Activated CD8-positive, alpha-beta T cell treated with anti-CD3 and anti-CD28 coated beads, Interleukin-2, amount 10 ng/mL, durations not matched to agents 7 days and 5 days (primary cell): ENCODE results near the gene GUCY1A2. TPM values are rescaled to one million over a fixed set of nuclear protein-coding genes. Genes with fewer than 3 reads are reported as not detected.

Experiments used
- ATAC-seq: fragments of 150-1000 bp; cut with Tn5 transposase; one replicate; pipeline ENCODE4 v1.10.0; 2021; ENCODE audit warnings: moderate library complexity
- CTCF ChIA-PET: fragments of 350-600 bp; sonication (Branson Sonifier 250); formaldehyde crosslinking; loops from one replicate; lab custom pipeline; 2021; ENCODE audit warnings: antibody characterized with exemption; lab: Charles Lee
- POLR2A ChIA-PET: fragments of 350-600 bp; sonication (Branson Sonifier 250); formaldehyde crosslinking; loops from one replicate; lab custom pipeline; 2021; ENCODE audit warnings: antibody characterized with exemption; lab: Charles Lee
- DNase-seq: peaks from one replicate; pipeline ENCODE4 v3.0.0-alpha.2; 2020
- H3K27ac Mint-ChIP-seq: one replicate; pipeline ENCODE4 v1.8.0; 2021; ENCODE audit warnings: mild to moderate bottlenecking, mixed read lengths
- H3K27me3 Mint-ChIP-seq: one replicate; pipeline ENCODE4 v1.8.0; 2021; ENCODE audit warnings: low read depth, mixed read lengths
- H3K36me3 Mint-ChIP-seq: one replicate; pipeline ENCODE4 v1.8.0; 2021; ENCODE audit warnings: low read depth, mixed read lengths
- H3K4me1 Mint-ChIP-seq: one replicate; pipeline ENCODE4 v1.8.0; 2021; ENCODE audit warnings: low read depth, mixed read lengths
- H3K4me3 Mint-ChIP-seq: one replicate; pipeline ENCODE4 v1.8.0; 2021; ENCODE audit warnings: mild to moderate bottlenecking, mixed read lengths
- H3K9me3 Mint-ChIP-seq: one replicate; pipeline ENCODE4 v1.8.0; 2022; ENCODE audit warnings: mixed read lengths; ENCODE audit not compliant: insufficient read depth
- total RNA-seq, 2 experiments: library from RNA; stranded (reverse); gene quantifications; one replicate each; pipeline ENCODE4 v1.2.3, GENCODE V29; 2021

Gene GUCY1A2
- total RNA-seq, 2 experiments from 2014 or later: not detected

DNA sequence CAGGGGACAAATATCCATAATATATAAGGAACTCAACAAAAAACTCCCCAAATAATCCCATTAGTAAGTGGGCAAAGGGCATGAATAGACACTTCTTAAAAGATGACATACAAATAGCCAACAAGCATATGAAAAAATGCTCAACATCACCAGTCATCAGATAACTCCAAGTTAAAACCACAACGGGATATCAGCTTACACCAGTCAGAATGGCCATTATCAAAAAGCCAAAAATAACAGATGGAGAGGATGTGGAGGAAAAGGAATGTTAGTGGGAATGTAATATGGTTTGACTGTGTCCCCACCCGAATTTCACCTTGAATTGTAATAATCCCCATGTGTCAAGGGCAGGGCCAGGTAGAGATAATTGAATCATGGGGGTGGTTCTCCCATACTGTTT is 350.1 kb downstream of the GUCY1A2 start:
- ChIA-PET CTCF (no interaction called here), POLR2A (no interaction called here)

GRCh38 chr11:106656646-106657045 is 361.6 kb downstream of the GUCY1A2 start:
- Mint-ChIP-seq H3K9me3 (peaks cover 2% of the 10 kb centered on the region), H3K4me1 (no peaks in the 10 kb centered on the region), H3K27ac (no peak overlapping the region), H3K36me3 (no peaks in the 10 kb centered on the region), H3K27me3 (no peaks in the 10 kb centered on the region), H3K4me3 (no peak overlapping the region)
- ATAC-seq (no peak), DNase-seq (no peak)
- ChIA-PET CTCF (no interaction called here), POLR2A (no interaction called here)

More for the DNA sequence above, 350.1 kb downstream of the GUCY1A2 start:
- peaks cover 2% of the 10 kb centered on the region for H3K9me3 Mint-ChIP-seq
- H3K4me1 Mint-ChIP-seq: no peaks in the 10 kb centered on the region
- H3K27me3 Mint-ChIP-seq: no peaks in the 10 kb centered on the region
- H3K27ac Mint-ChIP-seq: no peak overlapping the region
- no peaks in the 10 kb centered on the region for H3K36me3 Mint-ChIP-seq
- no peak for DNase-seq
- no peak for ATAC-seq
- H3K4me3 Mint-ChIP-seq: no peak overlapping the region

GRCh38 chr11:106644824-106645223 is 373.5 kb downstream of the GUCY1A2 start:
- H3K4me3 Mint-ChIP-seq: no peak overlapping the region
- H3K4me1 Mint-ChIP-seq: no peaks in the 10 kb centered on the region
- ATAC-seq: no peak
- no peak for DNase-seq
- no peak overlapping the region for H3K27ac Mint-ChIP-seq
- peaks cover 3% of the 10 kb centered on the region for H3K9me3 Mint-ChIP-seq
- ChIA-PET POLR2A (no interaction called here), CTCF (no interaction called here)
- no peaks in the 10 kb centered on the region for H3K27me3 Mint-ChIP-seq
- no peaks in the 10 kb centered on the region for H3K36me3 Mint-ChIP-seq

GRCh38 chr11:106642331-106642730 is 375.9 kb downstream of the GUCY1A2 start:
- ChIA-PET CTCF (no interaction called here), POLR2A (no interaction called here)
- ATAC-seq (no peak), DNase-seq (no peak)
- Mint-ChIP-seq H3K9me3 (peaks cover 4% of the 10 kb centered on the region), H3K27ac (no peak overlapping the region), H3K4me3 (no peak overlapping the region), H3K4me1 (no peaks in the 10 kb centered on the region), H3K36me3 (no peaks in the 10 kb centered on the region), H3K27me3 (no peaks in the 10 kb centered on the region)

DNA sequence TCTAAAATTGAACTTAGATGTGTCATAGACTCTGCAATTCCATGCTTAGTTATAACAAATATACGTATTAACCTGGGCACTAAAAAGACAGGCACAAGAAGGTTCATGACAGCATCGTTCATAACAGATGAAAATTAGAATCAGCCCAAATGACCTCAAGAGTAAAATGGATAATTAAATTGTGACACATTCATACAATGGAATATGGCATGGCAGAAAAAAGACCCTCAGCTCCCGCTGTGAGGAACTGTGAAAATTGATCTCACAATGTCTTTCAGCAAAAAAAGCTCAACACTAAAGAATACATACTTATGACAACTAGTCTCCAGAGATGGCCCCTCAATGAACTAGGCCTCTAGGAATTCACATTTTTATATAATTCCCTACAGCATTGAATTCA is 386.0 kb downstream of the GUCY1A2 start:
- ATAC-seq (no peak), DNase-seq (no peak)
- H3K4me3 Mint-ChIP-seq: no peak overlapping the region
- no peaks in the 10 kb centered on the region for H3K36me3 Mint-ChIP-seq
- H3K4me1 Mint-ChIP-seq: no peaks in the 10 kb centered on the region
- H3K27ac Mint-ChIP-seq: no peak overlapping the region
- H3K9me3 Mint-ChIP-seq: no peaks in the 10 kb centered on the region
- POLR2A ChIA-PET: no interaction called here
- H3K27me3 Mint-ChIP-seq: no peaks in the 10 kb centered on the region
- CTCF ChIA-PET: no interaction called here

GRCh38 chr11:106627694-106628093 is 390.6 kb downstream of the GUCY1A2 start:
- Mint-ChIP-seq H3K36me3 (no peaks in the 10 kb centered on the region), H3K4me1 (no peaks in the 10 kb centered on the region), H3K27ac (no peak overlapping the region), H3K9me3 (no peaks in the 10 kb centered on the region), H3K4me3 (no peak overlapping the region), H3K27me3 (no peaks in the 10 kb centered on the region)
- ATAC-seq: no peak
- ChIA-PET POLR2A (no interaction called here), CTCF (no interaction called here)
- DNase-seq: no peak

DNA sequence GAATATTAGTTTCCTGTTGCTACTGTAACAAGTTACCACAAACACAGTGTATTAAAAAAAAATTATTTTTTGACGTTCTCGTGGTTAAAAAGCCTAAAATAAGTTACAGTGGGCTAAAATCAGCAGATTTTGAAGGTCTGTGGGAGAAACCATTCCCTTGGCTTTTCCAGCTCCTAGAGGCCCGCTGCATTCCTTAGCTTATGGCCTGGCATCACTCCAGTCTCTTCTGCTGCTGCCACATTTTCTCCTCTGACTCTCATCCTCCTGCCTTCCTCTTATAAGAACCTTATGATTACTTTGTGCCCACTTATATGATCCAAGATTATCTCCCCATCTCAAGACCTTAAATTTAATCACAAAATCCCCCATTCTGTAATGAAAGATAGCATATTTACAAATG is 392.7 kb downstream of the GUCY1A2 start:
- DNase-seq (no peak), ATAC-seq (no peak)
- Mint-ChIP-seq H3K4me1 (no peaks in the 10 kb centered on the region), H3K27ac (no peak overlapping the region), H3K9me3 (no peaks in the 10 kb centered on the region), H3K4me3 (no peak overlapping the region), H3K36me3 (no peaks in the 10 kb centered on the region), H3K27me3 (no peaks in the 10 kb centered on the region)
- ChIA-PET CTCF (no interaction called here), POLR2A (no interaction called here)

DNA sequence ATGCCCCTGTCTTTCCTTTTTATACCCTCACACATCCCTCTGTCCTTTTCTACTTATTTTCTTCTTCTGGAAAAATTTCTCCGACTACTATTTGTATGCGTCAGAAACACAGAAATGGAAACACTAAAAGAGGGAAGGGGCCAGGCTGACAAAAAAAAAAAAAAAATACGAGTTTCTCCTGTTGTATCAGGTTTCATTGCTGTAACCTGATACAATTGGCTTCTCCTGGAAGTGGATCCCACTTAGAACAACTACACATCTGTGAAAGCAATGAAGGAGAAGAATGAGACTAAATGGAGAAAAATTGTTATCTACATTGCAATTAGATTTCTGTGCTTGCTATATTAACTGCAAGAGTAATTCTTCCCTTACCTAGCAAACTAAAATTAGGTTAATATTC is 393.9 kb downstream of the GUCY1A2 start:
- ATAC-seq (no peak), DNase-seq (no peak)
- Mint-ChIP-seq H3K27me3 (no peaks in the 10 kb centered on the region), H3K36me3 (no peaks in the 10 kb centered on the region), H3K9me3 (no peaks in the 10 kb centered on the region), H3K4me3 (no peak overlapping the region), H3K27ac (no peak overlapping the region), H3K4me1 (no peaks in the 10 kb centered on the region)
- ChIA-PET POLR2A (no interaction called here), CTCF (no interaction called here)
